NCI-H748 treated with DMSO at 0.1 percent for 48 hours (cell line): Measurements from ENCODE around the gene SPNS2.

Experiments
- DNase-seq: peaks from one replicate; lab custom pipeline; 2025; lab: John Stamatoyannopoulos, UW

The SPNS2 gene

GRCh38 chr17:4549781-4550533, 51.3 kb downstream of the SPNS2 start:
- no peak for DNase-seq

GRCh38 chr17:4550534-4551039, 51.9 kb downstream of the SPNS2 start:
- DNase-seq: no peak

DNA sequence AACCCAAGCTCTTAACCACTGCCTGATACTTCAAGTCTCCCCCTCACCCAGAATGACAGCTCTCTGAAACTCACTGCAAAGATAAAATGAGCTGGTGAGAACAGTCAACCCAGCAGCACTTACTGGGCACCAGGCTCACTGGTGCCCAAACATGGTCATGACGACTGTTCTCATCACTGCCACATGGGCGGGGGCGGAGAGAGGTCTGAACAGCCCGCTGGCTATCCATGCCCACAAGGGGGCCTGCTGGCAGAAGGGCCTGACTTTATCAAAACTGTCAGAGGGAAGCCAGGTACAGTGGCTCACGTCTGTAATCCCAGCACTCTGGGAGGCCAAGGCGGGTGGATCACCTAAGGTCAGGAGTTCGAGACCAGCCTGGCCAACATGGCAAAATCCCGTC, 52.5 kb downstream of the SPNS2 start:
- no peak for DNase-seq

GRCh38 chr17:4551796-4552525, 53.3 kb downstream of the SPNS2 start:
- DNase-seq: no peak

GRCh38 chr17:4553669-4554068, 55.0 kb downstream of the SPNS2 start:
- DNase-seq: no peak

GRCh38 chr17:4554441-4554996, 55.8 kb downstream of the SPNS2 start:
- no peak for DNase-seq

GRCh38 chr17:4554997-4555799, 56.5 kb downstream of the SPNS2 start, which contains the start of gene MYBBP1A:
MYBBP1A (minus strand) TSS chr17:4555384; CDS start chr17:4555324, 60 bp downstream.
- DNase-seq: peak; percentile 94

- no peak for DNase-seq
These were observed 57.4 kb downstream of the SPNS2 start for GRCh38 chr17:4555873-4556759.

GRCh38 chr17:4556996-4557395, 58.3 kb downstream of the SPNS2 start:
- no peak for DNase-seq

DNA sequence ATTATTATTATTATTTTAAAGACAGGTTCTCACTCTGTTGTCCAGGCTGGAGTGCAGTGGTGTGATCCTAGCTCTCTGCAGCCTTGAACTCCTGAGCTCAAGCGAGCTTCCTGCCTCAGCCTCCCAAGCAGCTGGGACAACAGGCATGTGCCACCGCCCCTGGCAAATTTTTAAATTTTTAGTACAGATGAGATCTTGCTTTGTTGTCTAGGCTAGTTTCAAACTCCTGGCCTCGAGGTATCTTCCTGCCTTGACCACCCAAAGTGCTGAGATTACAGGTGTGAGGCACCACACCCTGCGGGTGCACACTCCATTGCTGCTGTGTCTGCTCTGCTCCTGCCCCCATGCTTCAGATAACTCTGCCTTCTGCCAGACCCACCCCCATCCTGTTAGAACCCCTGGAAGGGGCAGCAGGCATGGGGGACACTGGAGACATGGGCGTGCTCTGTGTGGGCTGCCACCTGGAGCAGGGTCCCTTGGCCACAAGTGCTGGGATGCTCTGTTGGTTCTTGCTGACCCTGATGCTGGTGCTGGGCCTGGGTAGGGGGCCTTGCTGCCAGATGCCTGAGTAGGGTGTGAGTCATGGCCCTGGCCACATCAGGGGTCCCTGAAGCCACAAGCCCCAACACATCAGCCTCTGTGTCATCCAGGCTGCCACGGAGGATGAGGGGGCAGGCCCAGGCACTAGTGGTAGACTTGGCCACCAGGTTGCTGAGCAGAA, 59.1 kb downstream of the SPNS2 start:
- DNase-seq: no peak

GRCh38 chr17:4558347-4558971, 59.8 kb downstream of the SPNS2 start:
- no peak for DNase-seq

- no peak for DNase-seq
These were observed 60.6 kb downstream of the SPNS2 start for GRCh38 chr17:4559139-4559791.

- DNase-seq: no peak
These were observed 61.3 kb downstream of the SPNS2 start for GRCh38 chr17:4559966-4560365.

DNA sequence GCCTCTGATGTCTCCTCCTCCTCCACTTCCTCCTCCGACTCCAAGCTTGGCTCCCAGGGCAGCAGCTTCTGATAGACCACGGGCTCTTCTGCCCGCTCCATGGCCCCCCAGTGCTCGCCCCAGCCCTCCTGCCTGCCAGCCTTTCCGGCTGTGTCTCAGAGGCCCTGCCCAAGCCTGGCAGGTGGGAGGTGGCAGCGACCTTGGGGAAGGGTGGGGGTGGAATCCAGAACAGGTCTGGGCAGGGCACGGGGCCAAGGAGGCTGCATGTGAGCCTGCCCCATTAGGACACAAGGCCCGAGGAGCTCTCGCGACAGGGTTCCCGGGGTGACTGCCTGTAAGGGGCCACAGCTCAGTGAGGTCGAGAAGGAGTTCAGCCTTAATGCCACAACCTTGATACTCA, 61.7 kb downstream of the SPNS2 start, which contains the start of gene GGT6:
GGT6 (minus strand) TSS at position 157 of the 400 bp plus-strand sequence; CDS start at position 101, 56 bp downstream.
- no peak for DNase-seq

DNA sequence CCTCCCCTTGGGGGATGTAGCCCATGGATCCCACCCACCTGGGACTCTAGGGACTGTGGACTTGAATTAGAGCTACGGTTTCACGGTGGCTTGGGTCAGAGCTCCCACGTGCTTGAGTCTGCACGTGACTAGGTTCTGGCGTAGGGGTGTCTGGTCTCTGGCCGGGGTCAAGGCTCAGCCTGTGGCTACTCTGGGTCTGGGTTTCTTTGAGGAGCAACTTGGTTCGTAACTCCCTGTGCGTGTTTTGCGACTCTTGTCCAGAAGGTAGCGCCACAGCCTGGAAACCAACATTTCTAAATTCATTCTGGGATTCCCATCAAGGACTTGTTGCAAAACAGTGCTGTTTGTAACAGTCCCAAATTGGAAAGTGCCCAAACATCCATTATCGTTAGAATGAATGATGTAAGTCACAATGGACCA, 62.2 kb downstream of the SPNS2 start:
- DNase-seq: no peak

- DNase-seq: no peak
These were observed 63.6 kb downstream of the SPNS2 start for GRCh38 chr17:4562015-4562969.

DNA sequence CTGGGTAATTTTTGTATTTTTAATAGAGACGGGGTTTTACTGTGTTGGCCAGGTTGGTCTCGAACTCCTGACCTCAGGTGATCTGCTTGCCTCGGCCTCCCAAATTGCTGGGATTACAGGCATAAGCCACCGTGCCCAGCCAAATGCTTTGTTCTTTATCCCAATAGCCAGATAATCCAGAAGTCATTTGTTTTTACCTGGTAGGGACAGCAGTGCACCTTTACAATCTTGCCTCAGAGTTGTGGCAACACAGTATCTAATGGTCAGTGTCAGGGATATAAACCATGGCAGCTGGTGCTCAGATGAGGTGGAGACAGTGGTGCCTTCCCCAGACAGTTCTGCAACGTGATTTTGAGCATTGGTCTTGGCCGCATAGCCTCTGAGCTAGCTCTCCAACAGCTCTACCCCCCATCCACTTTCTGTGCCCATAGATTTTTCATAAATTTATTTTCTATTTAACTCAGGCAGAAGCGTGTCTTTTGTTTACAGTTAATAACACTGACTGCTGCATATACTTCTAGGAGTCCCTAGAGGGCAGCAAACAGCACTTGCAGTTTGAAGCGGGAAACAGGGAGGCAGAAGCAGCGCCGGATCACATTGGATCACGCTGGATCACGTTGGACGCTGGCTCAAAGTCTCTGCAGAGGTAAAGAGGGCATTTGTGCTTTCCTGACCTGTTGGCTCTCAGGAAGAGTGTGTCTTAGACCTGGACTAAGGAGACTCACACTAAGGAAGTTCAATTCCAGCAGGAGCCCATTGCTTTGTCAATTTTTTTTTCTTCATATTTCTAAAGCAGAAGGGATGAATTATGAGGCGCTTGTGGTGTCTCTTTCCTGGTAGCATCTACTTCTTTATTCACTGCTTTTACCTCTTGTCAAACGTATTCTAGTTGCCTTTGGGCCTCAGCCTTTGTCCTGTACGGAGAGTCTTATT, 66.8 kb downstream of the SPNS2 start:
- peak; percentile 86 for DNase-seq
